HPDE6-E6E7 (cell line): ENCODE results near the gene RECK.
"Not testable (repeated sequence)": the region's sequence is repeated elsewhere in the genome, so short reads cannot be mapped to it uniquely, and the experiment has no call there.

Source experiments
- DNase-seq: peaks from one replicate; pipeline ENCODE4 v3.0.0; 2011; ENCODE audit warnings: missing footprints; ENCODE audit errors: extremely low spot score

Gene RECK

GRCh38 chr9:36064448-36065037 lies 27.8 kb downstream of the RECK start:
- DNase-seq: no peak

GRCh38 chr9:36074055-36074454 lies 37.3 kb downstream of the RECK start:
- no peak for DNase-seq

GRCh38 chr9:36074870-36075532 lies 38.3 kb downstream of the RECK start:
- peak; percentile 76 for DNase-seq

GRCh38 chr9:36078051-36078450 lies 41.3 kb downstream of the RECK start:
- DNase-seq: no peak

- no peak for DNase-seq
Observed at GRCh38 chr9:36080519-36080918, 43.8 kb downstream of the RECK start.

- DNase-seq: no peak
Observed at GRCh38 chr9:36082931-36083330, 46.2 kb downstream of the RECK start.

- DNase-seq: no peak
Observed at GRCh38 chr9:36086442-36086841, 49.7 kb downstream of the RECK start.

- not testable (repeated sequence) for DNase-seq
Observed at GRCh38 chr9:36087054-36087453, 50.3 kb downstream of the RECK start.

- no peak for DNase-seq
Observed at GRCh38 chr9:36088020-36088419, 51.3 kb downstream of the RECK start.

GRCh38 chr9:36091026-36091953 lies 54.6 kb downstream of the RECK start:
- no peak for DNase-seq

- DNase-seq: no peak
Observed at GRCh38 chr9:36092014-36092413, 55.3 kb downstream of the RECK start.

- no peak for DNase-seq
Observed at GRCh38 chr9:36092509-36093215, 55.9 kb downstream of the RECK start.

GRCh38 chr9:36093384-36093783 lies 56.7 kb downstream of the RECK start:
- no peak for DNase-seq

GRCh38 chr9:36099718-36100117 lies 63.0 kb downstream of the RECK start:
- no peak for DNase-seq

GRCh38 chr9:36100532-36100931 lies 63.8 kb downstream of the RECK start:
- no peak for DNase-seq

GRCh38 chr9:36101916-36102741 lies 65.4 kb downstream of the RECK start:
- peak; percentile 49 for DNase-seq

GRCh38 chr9:36102742-36103495 lies 66.2 kb downstream of the RECK start:
- DNase-seq: peak; percentile 41

GRCh38 chr9:36109071-36109470 lies 72.4 kb downstream of the RECK start:
- DNase-seq: no peak

- DNase-seq: no peak
Observed at GRCh38 chr9:36110434-36110833, 73.7 kb downstream of the RECK start.

- no peak for DNase-seq
Observed at GRCh38 chr9:36112516-36112915, 75.8 kb downstream of the RECK start.
